Measurements from ENCODE around the gene PDXDC1.
"Not testable (repeated sequence)": the region's sequence is repeated elsewhere in the genome, so short reads cannot be mapped to it uniquely, and the experiment has no call there.

Gene PDXDC1

DNA sequence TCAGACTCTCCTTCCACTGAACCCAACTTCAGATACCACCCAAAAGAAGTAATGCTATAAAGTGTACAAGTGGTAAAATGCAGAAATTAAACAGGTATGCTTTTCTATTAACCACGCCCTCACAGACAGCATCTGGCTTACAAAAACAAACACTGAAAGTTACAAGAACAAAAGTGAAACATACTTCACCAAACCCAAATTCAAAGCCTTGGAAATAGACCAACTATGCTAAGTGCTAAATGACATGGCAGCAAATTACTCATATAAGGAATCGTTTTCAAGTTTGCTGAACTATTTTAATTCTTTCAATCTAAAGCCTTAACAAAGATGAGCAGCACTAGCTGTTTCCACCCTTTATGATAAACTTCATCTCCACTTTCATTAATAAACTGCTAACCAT is 101.3 kb downstream of the PDXDC1 start:
- DNase-seq, result not testable (repeated sequence)

DNA sequence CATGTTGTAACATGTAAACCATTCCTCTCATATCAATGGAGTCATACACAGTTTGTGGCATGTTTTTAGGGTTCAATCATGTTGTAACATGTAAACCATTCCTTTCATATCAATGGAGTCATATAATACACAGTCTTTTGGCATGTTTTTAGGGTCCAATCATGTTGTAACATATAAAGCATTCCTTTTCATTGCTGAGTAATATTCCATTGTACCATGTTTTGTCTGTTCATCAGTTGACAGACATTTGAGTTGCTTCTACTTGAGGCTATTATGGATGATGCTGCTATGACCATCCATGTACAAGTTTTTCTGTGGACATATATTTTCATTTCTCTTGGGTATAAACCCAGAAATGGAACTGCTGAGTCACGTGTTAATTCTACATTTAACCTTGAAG is 106.1 kb downstream of the PDXDC1 start:
- DNase-seq, result not testable (repeated sequence)

DNA sequence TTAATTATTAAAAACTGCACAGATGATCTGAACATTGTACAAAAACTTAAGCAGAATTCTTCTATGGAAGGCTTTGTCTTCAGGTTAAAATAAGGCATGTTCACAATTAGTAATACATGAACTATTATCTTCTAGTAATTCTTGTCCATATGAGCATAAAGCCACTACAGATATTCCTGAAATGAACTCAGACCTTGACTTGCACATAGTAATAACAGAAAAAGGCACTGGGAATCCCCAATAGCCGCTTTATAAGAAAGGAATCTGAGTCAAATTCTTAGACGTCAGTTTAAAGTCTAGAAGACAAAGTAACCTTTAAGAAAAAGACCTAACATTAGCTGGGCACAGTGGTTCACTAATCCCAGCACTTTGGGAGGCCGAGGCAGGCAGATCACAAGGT is 108.0 kb downstream of the PDXDC1 start:
- not testable (repeated sequence) for DNase-seq

DNA sequence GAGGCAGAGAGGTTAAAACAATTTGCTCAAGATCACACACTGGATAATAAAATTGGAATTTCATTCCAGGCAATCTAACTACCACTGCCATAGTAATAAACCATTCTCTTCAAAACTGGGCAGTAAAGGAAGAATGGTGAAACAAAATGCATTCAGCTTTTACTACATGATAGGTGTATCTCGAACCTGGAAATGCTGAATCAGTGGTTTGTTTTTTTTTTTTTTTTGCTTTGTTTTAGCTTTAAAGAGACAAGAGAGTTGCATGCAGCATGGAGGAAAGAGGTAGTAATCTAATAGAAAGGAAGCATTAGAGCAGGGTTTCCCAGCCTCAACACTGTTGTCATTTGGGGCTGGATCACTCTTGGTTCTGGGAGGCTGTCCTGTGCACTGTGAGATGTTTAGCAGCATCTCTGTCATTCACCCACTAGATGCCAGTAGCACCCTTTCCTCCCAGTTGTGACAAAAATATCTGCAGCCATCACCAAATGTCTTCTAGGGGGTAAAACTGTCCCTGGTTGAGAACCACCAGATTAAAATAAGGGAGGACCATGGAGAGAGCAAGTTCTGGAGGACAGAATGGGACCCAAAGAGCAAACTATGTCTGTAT is 115.9 kb downstream of the PDXDC1 start:
- DNase-seq, result not testable (repeated sequence)

DNA sequence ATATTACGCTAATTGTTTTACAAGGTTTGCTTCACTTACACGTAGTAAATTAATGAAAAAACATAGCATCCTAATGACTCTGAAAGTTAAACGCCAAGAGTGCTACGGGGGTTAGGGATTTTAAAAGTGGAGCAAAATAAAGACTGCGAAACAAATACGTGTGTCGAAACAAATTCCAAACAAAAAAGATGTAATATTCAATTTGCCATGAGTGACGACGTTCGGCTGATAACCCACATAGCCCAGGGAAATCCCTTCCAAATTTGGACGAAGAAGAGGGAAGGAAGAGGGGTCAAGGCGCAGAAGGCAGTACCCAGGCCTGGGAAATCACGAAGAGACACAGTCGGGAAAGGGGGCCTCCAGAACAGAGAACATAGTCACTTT is 118.7 kb downstream of the PDXDC1 start:
- DNase-seq, result not testable (repeated sequence)

DNA sequence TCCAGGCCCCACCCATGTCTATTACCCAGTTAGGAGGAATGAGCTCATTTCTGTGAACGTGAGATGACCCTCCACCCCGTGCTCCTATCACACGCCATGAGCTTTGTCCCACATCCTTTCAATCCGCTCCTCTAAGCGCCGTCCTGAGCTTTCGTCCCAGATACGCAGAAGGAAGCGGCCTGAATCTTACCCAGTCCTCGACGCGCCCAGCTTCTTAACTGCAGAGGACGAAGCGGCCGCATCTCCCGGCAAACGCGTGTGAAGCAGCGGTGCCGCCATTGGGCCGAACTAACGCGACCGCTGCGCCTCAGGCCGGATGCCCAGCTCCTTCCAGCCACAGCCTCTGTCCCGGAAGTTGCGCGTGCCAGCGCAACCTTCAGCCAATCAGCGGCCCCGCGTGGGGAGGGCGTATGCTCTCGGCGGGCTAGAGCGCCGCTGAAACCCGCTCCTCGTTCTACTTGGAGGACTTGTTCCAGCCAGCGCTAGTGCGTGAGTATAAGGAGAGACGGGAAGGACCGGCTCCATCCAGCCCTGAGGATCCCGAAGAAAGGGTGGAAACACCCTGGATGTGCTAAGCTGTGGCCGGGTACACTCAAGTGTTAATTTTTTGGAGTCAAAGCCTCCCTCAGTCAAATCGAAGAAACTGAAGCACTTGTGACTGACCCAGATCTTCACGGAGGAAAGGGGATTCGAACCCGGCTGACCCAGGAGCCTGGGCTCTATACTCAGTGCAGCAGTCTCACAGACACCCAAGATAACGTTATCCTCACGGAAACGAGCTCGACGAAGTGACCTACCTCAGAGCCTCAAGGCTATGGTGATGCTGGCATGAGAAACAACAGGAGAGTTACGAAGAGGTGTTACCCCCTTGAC is 119.4 kb downstream of the PDXDC1 start, which contains the start of gene RRN3:
Gene RRN3 (minus strand): TSS at position 318 of the 873 bp plus-strand sequence. CDS start 39 bp downstream, at position 279.
- DNase-seq, result peak; percentile 73

DNA sequence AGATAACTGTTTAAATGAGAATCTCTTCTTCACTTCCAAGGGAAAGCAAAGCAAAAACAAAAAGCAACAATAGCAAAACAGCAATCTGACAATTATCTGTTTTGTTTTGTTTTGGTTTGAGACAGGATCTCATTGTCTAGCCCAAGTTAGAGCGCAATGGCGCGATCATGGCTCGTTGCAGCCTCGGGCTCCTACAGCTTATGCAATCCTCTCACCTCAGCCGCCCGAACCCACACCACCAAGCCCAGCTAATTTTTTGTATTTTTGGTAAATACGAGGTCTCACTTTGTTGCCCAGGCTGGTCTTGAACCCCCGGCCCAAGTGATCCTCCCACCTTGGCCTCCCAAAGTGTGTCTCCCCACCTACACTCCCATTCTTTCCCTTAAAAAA is 121.8 kb downstream of the PDXDC1 start:
- not testable (repeated sequence) for DNase-seq

DNA sequence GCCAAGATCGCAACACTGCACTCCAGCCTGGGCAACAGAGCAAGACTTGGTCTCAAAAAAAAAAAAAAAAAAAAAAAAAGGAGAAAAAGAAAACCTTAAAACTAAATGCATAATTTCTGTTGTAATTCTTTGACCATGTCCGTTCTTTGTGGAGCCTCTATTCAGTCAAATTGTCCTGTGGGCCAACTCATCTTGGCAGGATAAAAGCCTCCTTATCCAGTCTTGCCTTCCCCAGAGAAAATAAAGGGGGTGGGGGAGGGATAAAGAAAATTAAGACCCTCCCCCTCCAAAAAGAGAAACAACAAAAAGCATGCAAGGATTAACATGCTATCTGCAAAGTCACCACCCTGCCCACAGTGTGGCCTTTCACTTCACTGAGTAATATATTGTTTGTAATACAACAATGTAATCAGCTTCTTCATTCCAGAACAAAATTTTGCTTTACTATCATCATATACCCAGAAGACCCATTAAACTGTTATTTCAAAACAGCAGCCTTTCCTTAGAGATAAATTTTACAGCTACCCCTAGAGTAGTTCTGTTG is 124.6 kb downstream of the PDXDC1 start:
- DNase-seq, result not testable (repeated sequence)

DNA sequence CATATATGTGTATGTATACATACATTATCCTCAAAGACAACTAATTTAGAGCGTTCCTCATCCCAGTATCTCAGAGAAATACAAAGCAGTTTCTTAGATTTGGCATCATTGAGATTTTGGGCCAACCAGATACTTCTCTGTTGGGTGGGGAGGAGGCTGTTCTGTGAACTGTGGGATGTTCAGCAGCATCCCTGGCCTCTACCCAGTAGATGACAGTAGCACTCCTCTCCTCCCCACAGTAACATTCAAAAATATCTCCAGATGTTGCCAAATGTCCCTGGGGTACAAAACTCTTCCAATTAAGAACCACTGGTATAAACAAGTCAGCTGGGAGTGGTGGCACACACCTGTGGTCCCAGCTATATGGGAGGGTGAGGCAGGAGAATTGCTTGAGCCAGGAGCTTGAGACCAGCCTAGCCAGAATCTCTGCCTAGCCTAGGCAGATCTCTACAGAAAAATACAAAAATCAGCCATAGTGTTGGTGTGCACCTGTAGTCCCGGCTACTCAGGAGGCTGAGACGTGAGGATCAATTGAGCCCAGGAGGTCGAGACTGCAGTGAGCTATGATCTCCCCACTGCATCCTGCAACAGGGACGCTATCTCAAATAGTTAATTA is 125.7 kb downstream of the PDXDC1 start:
- not testable (repeated sequence) for DNase-seq

DNA sequence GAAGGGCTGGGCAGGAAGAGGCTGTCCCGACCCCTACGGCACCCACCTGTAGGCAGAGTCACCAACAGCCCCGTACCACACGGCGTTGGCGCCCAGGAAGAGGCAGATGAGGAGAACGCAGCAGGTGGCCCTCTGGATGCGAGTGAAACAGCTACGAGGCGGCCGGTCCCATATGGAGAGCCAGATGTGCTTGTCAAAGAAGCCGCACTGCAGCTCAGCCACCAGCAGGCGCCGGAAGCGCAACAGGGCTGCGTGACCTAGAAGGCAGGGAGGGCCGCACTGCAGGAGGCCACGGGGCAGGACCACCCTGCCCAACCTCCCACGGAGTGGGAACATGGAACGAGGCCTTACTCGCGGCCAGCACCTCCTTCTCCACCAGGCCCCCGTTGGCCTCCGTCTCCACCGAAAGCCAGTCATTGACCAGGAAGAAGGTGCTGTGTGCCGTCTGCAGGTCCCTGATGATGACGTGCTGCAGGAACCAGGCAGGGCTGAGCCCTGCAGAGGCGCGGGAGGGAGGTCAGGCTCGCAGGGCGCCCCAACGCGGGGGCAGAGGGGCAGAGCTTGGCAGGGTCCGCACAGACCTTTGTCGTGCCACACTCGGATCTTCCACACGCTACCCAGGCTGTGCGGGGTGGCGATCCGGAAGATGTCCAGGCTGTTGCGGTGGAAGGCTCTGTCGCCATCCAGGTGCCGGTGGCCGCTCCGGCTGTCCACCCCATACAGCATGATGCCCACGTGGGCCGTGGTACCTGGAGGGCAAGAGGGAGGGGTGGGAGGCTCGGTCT is 153.0 kb downstream of the PDXDC1 start:
- not testable (repeated sequence) for DNase-seq

DNA sequence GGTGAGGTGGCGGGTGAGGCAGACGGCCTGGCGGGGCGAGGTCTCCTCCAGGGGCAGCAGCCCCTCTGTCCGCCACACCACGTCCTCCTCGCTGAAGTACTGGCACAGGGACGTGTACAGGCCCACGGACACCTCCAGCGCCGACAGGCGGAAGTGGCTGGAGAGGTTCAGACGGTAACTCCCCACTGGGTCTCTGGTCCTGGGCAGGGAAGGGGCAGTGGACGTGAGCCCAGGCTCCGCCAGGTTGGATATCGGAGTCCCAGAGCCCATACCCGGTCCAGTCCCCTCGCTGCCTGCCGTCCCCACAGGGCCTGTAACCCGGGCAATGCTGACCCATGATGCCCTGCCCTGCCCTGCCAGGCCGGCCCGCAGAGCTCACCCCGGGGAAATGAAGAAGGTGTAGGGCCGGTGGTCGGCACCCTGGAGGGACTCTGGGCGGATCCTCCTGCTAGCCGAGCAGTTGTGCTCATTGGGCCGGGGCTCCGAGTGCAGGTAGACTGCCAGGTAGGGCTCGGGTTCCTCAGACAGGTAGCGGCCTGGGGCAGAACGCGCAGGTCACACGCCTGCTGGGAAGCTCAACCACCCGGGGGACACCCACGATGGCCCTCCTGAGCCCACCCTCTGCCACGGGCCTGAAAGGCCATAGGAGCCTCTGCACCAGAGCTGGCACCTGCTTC is 155.6 kb downstream of the PDXDC1 start:
- DNase-seq, result not testable (repeated sequence)

DNA sequence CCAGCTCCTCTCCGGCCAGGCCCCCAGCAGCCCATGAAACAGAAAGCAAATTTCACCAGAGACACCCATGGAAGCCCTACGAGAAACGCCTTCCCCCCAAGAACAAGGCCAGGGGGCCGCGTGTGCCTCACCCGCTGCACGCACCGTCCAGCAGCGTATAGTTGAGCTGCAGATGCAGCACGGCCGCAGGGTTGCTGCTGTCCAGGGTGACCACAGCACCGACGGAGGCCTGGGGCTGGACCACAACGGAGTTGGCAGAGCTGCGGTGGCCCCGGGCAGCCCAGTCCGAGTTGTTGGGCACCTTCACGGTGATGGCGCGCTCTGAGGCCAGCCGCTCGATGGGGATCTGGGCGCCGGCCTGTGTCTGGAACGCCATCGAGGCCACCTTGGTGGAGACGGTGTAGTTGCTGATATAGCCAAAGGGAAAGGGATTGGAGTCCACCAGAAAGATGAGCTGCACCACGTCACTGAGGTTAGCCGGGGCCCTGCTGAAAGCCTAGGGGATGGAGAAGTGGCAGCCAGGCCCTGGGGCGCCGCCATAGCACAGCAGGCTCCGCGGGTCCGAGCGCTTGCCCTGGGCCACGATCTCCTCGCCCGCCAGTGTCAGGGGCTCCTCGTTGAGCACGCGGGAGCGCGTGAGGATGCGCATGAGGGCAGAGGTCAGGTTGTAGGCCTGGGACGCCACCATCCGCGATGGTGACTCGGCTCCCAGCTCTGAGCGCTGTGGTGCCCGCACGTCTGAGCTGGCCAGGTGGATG is 156.3 kb downstream of the PDXDC1 start:
- DNase-seq, result not testable (repeated sequence)

DNA sequence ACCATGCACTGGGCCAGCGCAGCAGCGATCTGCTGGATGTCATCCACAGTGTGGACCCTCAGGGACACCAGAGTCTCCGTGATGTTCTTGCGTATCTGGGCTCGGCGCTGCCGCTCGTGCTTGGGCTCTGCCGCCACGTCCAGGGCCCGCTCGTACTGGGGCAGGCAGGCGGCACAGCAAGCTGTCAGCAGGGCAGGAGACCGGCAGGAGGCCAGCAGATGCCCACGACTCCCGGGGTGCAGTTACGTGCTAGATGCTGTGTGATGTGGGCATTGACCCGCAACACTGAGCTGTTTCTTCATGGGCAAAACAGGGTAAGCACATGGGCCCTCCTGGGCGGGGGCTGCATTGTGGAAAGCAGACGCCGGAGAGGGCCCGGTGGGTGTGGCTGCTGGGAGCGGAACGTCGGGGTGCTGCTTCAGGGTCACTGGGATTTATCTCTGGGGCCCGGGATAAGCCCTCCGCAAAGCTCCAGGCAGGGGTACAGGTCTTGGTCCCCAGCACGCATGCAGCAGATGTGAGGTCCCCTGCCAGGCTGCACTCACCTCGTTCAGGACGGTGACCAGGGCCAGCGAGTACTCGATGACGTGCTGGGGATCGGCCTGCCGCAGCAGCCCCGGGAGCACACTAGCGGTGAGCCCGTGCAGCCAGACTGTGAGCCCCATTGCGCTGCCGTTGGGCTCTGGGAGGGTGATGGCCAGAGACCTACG is 158.0 kb downstream of the PDXDC1 start:
- not testable (repeated sequence) for DNase-seq

DNA sequence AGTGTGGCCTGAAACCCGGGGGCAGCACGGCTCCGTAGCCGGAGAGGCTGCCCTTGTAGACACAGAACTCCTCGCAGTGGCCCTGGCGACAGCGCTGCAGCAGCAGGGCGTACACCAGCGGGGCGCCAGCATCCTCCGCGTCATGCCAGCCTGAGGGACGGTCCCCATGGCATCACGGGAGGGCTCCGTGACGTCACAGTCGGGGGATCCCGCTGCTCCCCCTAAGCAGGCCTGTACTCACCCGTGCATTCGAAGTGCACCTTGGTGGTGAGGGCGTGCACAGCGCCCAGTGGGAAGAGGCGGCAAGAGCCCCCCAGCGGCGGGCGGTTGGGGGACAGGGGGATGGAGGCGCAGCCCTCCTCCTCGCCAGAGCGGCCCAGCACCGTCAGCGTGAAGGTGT is 158.7 kb downstream of the PDXDC1 start:
- not testable (repeated sequence) for DNase-seq

DNA sequence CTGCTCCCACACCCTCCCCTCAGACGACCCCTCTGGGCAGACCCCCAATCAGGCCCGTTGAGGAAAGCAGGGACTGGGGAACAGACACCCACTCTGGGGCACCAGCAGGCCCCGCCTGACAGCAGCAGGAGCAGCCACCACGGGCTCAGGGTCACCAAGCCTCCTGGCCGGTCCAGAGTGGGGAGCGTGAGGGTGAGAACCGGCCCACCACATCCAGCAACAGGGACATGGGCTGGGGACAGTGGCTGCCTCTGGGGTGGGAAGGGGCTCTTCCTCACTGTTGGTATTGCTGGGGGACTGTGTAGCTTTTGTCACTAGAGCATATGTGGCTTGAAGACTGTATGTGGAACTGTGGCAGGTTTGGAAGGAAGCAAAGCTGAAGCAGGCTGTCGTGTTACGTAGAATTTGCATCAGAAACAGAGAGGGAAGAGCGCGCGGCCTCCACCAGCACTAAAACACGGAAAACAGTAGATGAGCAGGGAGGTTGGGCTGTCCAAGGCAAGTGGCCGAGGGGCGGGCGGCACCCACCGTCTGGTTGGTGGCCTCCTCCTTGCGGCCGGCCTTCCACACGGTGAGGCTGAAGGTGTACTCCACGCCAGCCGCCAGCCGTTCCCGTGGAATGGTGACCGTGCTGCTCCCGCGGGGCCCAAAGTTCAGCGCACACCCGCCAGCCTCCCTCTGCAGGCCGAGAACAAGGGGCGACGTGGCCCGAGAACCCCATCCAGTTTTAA is 160.1 kb downstream of the PDXDC1 start:
- DNase-seq, result not testable (repeated sequence)

DNA sequence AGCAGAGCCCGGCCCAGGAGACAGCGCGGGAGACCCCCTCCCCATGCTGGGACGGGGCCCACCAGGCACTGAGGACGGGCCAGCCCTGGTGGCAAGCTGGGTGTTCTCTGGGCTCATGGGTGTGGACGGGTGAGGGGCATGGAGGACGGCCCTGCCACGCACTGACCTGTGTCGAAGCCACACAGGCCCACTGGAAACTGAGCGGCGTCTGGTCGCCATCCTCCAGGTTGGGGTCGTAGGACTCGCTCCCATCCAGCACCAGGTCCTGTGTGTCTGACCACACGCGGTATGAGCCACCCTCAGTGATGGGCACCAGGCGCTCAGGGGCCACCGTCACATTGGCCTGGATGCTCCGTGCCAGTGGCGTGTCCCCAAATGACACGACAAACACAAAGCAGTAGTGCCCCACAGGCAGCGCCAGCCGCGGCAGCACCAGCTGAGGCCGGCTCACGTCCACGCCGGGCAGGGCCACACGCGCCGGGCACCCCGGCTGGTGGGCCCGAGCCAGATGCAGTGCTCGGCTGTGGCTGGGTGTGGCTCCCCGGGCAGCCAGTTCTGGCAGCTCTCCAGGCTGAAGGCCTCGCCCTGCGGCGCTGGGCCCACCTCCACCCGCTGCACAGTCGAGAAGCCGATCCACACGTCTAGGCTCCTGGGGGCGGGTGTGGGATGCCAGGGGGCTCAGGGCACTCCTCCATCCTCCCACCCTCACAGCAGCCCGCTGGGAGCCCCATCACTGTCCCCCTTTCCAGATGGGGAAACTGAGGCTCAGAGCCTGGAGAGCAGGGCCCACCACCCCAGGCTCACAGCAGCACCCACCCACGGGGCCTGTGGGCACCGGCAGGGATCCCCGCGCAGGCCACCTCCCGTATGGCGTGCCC is 160.9 kb downstream of the PDXDC1 start:
- DNase-seq, result not testable (repeated sequence)

DNA sequence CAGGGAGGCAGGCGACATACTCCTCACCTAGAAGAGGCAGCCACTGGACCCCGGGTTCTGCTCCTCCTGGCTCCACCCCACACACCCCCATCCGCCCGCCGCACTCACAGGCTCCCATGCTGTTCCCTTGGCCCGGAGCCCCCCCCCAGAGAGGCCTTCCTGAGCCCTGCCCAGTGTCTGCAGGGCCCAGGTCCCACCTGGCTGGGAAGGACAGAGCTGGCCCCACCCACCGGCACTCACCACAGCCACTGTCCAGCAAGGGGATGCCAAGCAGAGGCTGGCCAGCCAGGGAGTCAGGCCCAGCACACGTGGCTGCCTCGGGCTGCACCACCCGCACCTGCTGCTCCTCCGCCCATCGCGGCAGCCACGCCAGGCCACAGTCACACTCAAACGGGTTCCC is 162.7 kb downstream of the PDXDC1 start:
- DNase-seq, result not testable (repeated sequence)
